GM12875 (cell line): ENCODE measurements around the gene UTP25.
A peak's percentile ranks its signal among the peaks of the same experiment; 100 is the strongest.

Source experiments
- H3K4me3 ChIP-seq: one replicate; pipeline ENCODE4 v1.5.1; 2011; ENCODE audit warnings: low read depth, low read length, control low read depth
- CTCF ChIP-seq: IDR thresholded peaks from 2 replicates; pipeline ENCODE4 v1.5.1; 2011; ENCODE audit warnings: low read depth, mild to moderate bottlenecking, control low read depth, inconsistent platforms, low read length, moderate library complexity, borderline replicate concordance; ENCODE audit not compliant: insufficient read depth

UTP25 gene

GRCh38 chr1:209839875-209840546 lies 12.2 kb downstream of the UTP25 start:
- H3K4me3 ChIP-seq: no peak overlapping the region
- TF ChIP-seq CTCF: no peak

GRCh38 chr1:209840611-209841010 lies 12.8 kb downstream of the UTP25 start:
- no peak overlapping the region for H3K4me3 ChIP-seq

GRCh38 chr1:209844695-209845407 lies 17.1 kb downstream of the UTP25 start:
- TF ChIP-seq CTCF: no peak
- no peak overlapping the region for H3K4me3 ChIP-seq

More at GRCh38 chr1:209840611-209841010, 12.8 kb downstream of the UTP25 start:
- no peak for TF ChIP-seq CTCF

GRCh38 chr1:209845408-209845725 lies 17.6 kb downstream of the UTP25 start:
- TF ChIP-seq CTCF: no peak
- H3K4me3 ChIP-seq: no peak overlapping the region

GRCh38 chr1:209849388-209849787 lies 21.6 kb downstream of the UTP25 start:
- TF ChIP-seq CTCF: no peak

GRCh38 chr1:209850342-209850979 lies 22.7 kb downstream of the UTP25 start:
- TF ChIP-seq CTCF: peak; percentile 61
- no peak overlapping the region for H3K4me3 ChIP-seq

More at GRCh38 chr1:209849388-209849787, 21.6 kb downstream of the UTP25 start:
- no peak overlapping the region for H3K4me3 ChIP-seq
